ENCODE data around the gene ADAMTSL3.

The ADAMTSL3 gene

GRCh38 chr15:83708328-83708727 lies 54.4 kb downstream of the ADAMTSL3 start:
- DNase-seq = no peak

- no peak for DNase-seq
Measured at GRCh38 chr15:83709241-83709640, 55.3 kb downstream of the ADAMTSL3 start.

GRCh38 chr15:83709811-83710210 lies 55.9 kb downstream of the ADAMTSL3 start:
- DNase-seq = no peak

DNA sequence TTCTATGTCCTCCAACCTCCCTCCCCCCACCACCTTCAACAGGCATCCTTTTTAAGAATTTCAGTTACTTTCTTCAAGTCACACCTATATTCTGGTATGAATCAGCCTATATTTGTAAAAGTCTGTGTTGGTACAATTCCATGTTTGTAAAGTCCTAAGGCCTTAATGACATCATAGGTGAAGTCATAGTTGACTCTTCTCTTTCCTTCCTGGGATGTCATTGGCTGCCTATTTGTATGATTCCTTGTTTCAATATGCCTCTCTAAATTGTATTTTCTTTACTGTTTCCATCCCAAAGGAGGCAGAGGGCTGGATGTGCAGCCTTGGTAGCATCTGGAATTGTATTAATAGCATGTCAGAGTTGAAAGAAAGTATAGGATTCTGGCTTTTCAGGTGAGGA lies 56.5 kb downstream of the ADAMTSL3 start:
- DNase-seq = no peak

- DNase-seq = no peak
Measured at GRCh38 chr15:83711236-83711635, 57.3 kb downstream of the ADAMTSL3 start.

- DNase-seq = no peak
Measured at GRCh38 chr15:83713242-83713641, 59.3 kb downstream of the ADAMTSL3 start.

- DNase-seq = no peak
Measured at GRCh38 chr15:83714939-83715628, 61.2 kb downstream of the ADAMTSL3 start.

DNA sequence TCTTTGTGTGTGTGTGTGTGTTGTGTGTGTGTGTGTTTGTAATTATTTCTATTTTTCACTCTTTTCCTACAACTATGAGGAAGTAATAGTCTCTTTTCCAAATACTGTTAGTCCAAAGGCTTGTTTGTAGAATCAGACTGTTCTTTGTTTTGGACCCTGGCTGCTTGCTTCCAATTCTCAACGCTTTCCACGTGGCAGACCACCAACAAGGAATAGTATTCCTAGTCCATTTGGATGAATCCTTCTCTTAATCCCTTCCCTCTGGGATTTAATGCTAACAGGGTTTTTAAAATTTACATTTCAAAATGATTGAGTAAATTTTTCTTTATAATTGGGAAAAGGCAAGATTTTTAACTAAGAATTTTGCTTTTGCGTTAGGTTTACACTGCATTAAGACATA lies 62.7 kb downstream of the ADAMTSL3 start:
- DNase-seq = peak in 1 of 2 experiments; percentile 20

GRCh38 chr15:83717010-83717409 lies 63.1 kb downstream of the ADAMTSL3 start:
- DNase-seq = peak in 1 of 2 experiments; percentile 25

GRCh38 chr15:83720468-83720867 lies 66.5 kb downstream of the ADAMTSL3 start:
- DNase-seq = no peak

GRCh38 chr15:83721031-83721430 lies 67.1 kb downstream of the ADAMTSL3 start:
- DNase-seq = no peak

DNA sequence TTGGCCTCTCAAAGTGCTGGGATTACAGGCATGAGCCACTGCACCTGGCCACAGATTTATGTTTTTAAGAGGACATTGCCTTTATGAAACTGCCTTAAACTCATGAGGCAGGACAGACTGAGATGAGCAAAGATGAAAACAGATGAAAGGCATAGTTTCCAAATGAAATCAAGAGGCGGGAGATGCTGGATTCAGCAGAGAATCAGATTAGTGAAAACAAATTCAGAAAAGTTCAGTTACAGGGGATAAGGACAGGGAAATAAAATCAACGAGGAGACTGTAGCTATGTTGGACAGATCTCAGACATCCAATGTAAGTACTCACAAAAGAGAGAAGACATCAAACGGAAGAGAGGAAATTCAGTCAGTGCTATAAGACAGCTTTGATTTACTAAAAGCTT lies 68.1 kb downstream of the ADAMTSL3 start:
- no peak for DNase-seq

GRCh38 chr15:83723216-83723615 lies 69.3 kb downstream of the ADAMTSL3 start:
- no peak for DNase-seq

- no peak for DNase-seq
Measured at GRCh38 chr15:83732196-83732595, 78.3 kb downstream of the ADAMTSL3 start.

DNA sequence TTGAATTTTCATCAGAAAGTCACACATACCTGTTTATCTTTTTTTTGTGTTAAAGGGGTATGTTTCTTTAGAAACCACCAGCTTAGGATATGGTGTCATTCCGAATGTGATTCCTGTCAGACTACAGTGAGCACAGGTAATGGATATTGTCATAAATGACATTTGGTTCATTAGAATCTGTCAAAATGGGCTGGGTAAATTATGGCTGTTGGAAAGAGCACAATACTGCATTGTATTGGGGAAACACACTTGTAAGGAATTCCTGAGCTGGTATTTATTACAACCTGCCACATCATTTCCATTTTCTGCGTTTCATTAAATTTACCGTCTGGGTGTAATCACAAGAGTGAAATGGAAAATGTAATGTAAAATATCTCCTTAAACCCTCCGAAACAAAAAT lies 78.8 kb downstream of the ADAMTSL3 start:
- DNase-seq = no peak

DNA sequence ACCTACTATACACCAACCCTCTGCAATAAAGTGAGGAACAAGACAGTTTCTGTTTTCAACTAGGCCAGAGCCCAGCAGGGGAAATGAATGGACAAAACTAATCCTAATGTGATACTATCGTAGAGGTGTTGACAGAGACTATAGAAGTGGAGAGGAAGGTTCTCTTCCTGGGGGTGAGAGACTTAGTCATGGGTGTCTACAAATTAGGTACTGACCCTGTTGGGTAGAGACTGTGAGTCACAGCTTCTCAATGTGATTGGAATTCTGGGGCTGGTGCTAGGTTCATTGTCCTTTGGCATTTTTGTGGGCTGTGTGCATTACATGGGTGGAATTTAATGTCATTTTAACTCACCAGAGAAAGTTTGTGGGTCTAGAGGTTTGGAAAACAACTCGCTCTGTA lies 79.3 kb downstream of the ADAMTSL3 start:
- DNase-seq = no peak

GRCh38 chr15:83733691-83734090 lies 79.8 kb downstream of the ADAMTSL3 start:
- DNase-seq = no peak

DNA sequence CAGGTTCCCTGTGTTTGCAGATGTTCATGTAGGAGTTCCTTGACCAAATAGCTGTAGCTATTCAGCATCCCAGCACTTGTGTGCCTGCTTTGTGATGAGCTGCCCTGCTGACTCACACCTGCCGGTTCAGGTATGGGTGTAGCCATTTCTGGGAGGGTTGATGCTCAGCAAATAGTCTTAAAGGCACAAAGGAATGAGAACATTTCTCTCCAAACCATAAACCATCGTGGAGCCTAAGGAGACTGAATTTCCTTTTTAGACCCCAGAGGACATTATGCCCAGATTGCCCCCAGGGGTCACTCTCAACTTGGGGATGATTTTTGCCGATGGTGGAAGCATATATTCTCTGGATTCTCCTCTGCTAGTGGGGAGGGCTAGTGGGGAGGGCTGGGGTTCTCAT lies 80.6 kb downstream of the ADAMTSL3 start:
- peak in 1 of 2 experiments; percentile 40 for DNase-seq

- no peak for DNase-seq
Measured at GRCh38 chr15:83739629-83740028, 85.7 kb downstream of the ADAMTSL3 start.

DNA sequence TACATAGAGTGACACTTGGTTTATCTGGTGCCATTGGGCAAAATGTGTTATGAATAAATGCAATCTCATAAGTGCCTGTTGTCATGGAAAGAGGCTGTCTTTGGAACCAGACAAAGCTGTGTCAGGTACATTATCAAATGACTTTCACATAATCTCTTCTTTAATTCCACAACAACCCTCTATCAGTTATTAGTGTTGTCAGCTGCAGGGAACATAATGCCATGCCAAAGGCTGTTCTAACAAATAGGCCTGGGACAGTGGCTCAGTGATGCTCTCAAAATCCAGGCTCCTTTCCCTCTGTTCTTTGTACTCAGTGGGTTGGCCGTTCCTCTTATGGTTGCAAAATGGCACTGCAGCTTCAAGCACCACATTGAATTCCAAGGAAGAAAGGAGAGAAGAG lies 91.8 kb downstream of the ADAMTSL3 start:
- DNase-seq = no peak

DNA sequence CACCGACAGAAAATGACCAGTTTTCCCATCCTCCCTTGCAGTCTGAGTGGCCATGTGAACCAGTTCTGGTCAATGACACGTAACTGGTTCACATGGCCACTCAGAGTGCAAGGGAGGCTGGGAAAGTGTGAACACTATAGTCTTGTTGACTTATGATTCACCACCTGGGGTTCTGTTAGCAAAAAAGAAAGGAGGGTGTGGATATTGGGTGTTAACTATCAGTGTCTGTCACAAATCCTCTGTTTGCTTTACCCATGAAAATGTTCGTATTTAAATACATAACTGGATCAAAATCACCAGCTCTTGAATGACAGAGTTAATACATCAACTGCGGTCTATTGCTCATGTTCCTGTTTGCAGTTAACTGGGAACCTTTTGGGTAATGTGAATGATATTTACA lies 92.3 kb downstream of the ADAMTSL3 start:
- DNase-seq = no peak

GRCh38 chr15:83747050-83747717 lies 93.3 kb downstream of the ADAMTSL3 start:
- peak in 1 of 2 experiments; percentile 25 for DNase-seq

DNA sequence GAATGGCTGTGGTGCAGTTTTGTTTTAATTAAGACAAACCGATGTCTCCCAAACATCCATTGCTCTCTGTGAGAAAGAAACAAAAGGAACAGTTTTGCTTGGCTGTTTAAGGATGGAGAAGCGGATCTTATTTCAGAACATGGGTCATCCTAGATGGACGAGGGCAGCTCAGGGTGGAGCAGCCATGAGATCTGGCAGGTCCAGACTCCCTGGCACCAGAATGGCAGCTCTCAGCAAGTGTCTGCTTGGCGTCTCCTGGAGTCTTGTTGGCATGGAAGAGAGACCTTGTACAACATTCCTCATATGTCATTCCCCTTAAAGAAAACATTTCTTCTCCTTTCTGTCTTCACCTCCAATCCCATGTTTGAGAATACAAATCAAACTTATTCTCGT lies 93.8 kb downstream of the ADAMTSL3 start:
- no peak for DNase-seq

DNA sequence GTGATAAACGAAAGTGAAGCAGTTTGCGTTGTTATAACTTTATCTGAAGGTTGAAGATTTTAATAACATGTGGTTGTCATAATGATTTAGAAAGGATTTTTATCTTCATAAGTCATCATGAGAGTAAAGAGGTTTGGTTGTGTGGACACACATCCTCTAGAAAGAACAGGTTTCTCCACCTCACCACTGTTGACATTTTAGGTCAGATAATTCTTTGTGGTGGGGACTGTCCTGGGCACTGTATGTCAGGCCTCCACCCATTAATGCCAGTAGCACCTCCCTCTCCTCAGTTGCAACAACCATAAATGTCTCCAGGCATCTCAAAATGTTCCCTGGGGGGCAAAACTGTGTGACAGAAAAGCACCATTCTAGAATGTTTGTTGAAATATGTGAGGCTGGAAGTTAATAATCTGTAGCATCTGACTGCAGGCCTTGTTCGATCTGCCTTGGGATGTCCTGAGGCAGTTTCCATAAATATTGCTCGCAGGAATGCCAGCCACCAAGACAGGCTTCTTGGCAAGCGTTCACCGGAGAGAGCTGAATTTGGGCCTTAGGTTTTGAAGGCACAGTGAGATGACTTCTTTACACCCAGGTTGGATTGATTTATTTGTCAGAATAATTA lies 100.1 kb downstream of the ADAMTSL3 start:
- no peak for DNase-seq
